K562 (cell line): Measurements from ENCODE around the gene SARS1. TPM values are rescaled to one million over a fixed set of nuclear protein-coding genes. Genes with fewer than 3 reads are reported as not detected.

ENCODE experiments used
- HOXB6 ChIP-seq: fragments of 250-450 bp; sonication (Bioruptor Pico); IDR thresholded peaks from 2 replicates; pipeline ENCODE4 v1.5.1; 2022; ENCODE audit warnings: mild to moderate bottlenecking, borderline replicate concordance
- RBM25 ChIP-seq: fragments of 200-400 bp; formaldehyde crosslinking; IDR thresholded peaks from 2 replicates; pipeline ENCODE4 v1.6.1; 2018; ENCODE audit warnings: low read length, low read depth, moderate library complexity; ENCODE audit not compliant: severe bottlenecking
- SMAD3 ChIP-seq: fragments of 450-650 bp; formaldehyde crosslinking; conservative IDR thresholded peaks from 2 replicates; pipeline ENCODE4 v1.4.0; 2020; ENCODE audit warnings: mild to moderate bottlenecking
- ZKSCAN3 ChIP-seq: fragments of 250-450 bp; sonication (Bioruptor Pico); IDR thresholded peaks from 2 replicates; pipeline ENCODE4 v1.4.0; 2020
- polyA plus RNA-seq, 8 experiments: library from polyadenylated mRNA; depleted of rRNA in 4 of 8; stranded (reverse) in 5 of 8; unstranded in 3 of 8; fragments of >200 nt; fragmentation: Nextera tagmentation in 2 of 8; fragmentation: Illumina TruSeq in 1 of 8; extraction: Ambion mirVana in 2 of 8; extraction: Trizol in 1 of 8; gene quantifications; 2 replicates each; pipeline versions ENCODE4 v1.2.1 to v1.2.3, GENCODE V29; 2011 to 2014; ENCODE audit warnings: inconsistent platforms in 1 of 8, missing spikeins in 1 of 8
- total RNA-seq, 7 experiments: library from RNA; depleted of rRNA in 6 of 7; stranded (reverse); fragments of >200 nt in 6 of 7; fragmentation: Illumina TruSeq in 2 of 7; extraction: Trizol in 2 of 7; gene quantifications; 2 replicates each; pipeline versions ENCODE4 v1.2.1 to v1.2.3, GENCODE V29; 2011 to 2021; ENCODE audit warnings: low replicate concordance in 1 of 7
- TF ChIP-seq, protein P1 (sequence below): sonication (generic); formaldehyde crosslinking; IDR thresholded peaks from 2 replicates; pipeline ENCODE4 v1.8.1; 2023; ENCODE audit warnings: missing genetic modification reagents, mild to moderate bottlenecking, borderline replicate concordance
- TF ChIP-seq, protein P2 (sequence below): sonication (generic); formaldehyde crosslinking; IDR thresholded peaks from 2 replicates; pipeline ENCODE4 v1.8.0; 2022; ENCODE audit warnings: mild to moderate bottlenecking, missing genetic modification reagents
- TF ChIP-seq, protein P3 (sequence below): IDR thresholded peaks from 2 replicates; pipeline ENCODE4 v1.6.1; 2011; ENCODE audit warnings: borderline replicate concordance, low read depth, mild to moderate bottlenecking, moderate library complexity, low read length; ENCODE audit not compliant: insufficient read depth, poor library complexity, severe bottlenecking
- TF ChIP-seq, protein P4 (sequence below): fragments of 450-650 bp; IDR thresholded peaks from 2 replicates; pipeline ENCODE4 v1.6.1; 2016; ENCODE audit warnings: mild to moderate bottlenecking, moderate library complexity

Gene SARS1
- total and polyA plus RNA-seq, 9 of the 15 experiments (the other 6 are each of a cell fraction or from before 2014, with no cell fraction given) = 221 to 623 (median 254) TPM

DNA sequence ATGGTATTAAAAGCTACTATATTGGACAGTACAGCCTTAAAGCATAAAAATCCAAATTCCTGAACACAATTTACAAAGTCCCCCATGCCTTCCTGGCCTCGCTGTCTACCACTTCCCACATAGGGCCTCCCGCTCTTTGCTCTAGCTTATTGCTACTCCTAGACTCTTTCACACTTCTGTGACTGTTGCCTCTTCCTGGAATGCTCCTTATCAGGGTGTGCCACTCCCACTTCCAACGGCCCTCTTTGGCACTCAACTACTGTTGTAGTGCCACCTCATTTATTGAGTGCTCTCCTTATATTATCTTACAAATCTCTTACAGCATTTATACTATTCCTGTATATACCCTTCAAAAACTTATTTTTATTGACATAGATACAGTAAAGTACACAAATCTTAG is 4.8 kb downstream of the SARS1 start (continued):
- TF ChIP-seq, protein P1, sequence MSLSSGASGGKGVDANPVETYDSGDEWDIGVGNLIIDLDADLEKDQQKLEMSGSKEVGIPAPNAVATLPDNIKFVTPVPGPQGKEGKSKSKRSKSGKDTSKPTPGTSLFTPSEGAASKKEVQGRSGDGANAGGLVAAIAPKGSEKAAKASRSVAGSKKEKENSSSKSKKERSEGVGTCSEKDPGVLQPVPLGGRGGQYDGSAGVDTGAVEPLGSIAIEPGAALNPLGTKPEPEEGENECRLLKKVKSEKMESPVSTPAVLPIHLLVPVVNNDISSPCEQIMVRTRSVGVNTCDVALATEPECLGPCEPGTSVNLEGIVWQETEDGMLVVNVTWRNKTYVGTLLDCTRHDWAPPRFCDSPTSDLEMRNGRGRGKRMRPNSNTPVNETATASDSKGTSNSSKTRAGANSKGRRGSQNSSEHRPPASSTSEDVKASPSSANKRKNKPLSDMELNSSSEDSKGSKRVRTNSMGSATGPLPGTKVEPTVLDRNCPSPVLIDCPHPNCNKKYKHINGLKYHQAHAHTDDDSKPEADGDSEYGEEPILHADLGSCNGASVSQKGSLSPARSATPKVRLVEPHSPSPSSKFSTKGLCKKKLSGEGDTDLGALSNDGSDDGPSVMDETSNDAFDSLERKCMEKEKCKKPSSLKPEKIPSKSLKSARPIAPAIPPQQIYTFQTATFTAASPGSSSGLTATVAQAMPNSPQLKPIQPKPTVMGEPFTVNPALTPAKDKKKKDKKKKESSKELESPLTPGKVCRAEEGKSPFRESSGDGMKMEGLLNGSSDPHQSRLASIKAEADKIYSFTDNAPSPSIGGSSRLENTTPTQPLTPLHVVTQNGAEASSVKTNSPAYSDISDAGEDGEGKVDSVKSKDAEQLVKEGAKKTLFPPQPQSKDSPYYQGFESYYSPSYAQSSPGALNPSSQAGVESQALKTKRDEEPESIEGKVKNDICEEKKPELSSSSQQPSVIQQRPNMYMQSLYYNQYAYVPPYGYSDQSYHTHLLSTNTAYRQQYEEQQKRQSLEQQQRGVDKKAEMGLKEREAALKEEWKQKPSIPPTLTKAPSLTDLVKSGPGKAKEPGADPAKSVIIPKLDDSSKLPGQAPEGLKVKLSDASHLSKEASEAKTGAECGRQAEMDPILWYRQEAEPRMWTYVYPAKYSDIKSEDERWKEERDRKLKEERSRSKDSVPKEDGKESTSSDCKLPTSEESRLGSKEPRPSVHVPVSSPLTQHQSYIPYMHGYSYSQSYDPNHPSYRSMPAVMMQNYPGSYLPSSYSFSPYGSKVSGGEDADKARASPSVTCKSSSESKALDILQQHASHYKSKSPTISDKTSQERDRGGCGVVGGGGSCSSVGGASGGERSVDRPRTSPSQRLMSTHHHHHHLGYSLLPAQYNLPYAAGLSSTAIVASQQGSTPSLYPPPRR (CRISPR knock-in tag) = no peak
- TF ChIP-seq ZKSCAN3 (CRISPR knock-in tag) (no peak), RBM25 (no peak), SMAD3 (CRISPR knock-in tag) (no peak), HOXB6 (CRISPR knock-in tag) (no peak)
- TF ChIP-seq, protein P2, sequence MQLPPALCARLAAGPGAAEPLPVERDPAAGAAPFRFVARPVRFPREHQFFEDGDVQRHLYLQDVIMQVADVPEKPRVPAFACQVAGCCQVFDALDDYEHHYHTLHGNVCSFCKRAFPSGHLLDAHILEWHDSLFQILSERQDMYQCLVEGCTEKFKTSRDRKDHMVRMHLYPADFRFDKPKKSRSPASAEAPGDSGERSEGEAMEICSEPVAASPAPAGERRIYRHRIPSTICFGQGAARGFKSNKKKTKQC (CRISPR knock-in tag) = no peak
- TF ChIP-seq, protein P3, sequence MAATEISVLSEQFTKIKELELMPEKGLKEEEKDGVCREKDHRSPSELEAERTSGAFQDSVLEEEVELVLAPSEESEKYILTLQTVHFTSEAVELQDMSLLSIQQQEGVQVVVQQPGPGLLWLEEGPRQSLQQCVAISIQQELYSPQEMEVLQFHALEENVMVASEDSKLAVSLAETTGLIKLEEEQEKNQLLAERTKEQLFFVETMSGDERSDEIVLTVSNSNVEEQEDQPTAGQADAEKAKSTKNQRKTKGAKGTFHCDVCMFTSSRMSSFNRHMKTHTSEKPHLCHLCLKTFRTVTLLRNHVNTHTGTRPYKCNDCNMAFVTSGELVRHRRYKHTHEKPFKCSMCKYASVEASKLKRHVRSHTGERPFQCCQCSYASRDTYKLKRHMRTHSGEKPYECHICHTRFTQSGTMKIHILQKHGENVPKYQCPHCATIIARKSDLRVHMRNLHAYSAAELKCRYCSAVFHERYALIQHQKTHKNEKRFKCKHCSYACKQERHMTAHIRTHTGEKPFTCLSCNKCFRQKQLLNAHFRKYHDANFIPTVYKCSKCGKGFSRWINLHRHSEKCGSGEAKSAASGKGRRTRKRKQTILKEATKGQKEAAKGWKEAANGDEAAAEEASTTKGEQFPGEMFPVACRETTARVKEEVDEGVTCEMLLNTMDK = no peak
- TF ChIP-seq, protein P4, sequence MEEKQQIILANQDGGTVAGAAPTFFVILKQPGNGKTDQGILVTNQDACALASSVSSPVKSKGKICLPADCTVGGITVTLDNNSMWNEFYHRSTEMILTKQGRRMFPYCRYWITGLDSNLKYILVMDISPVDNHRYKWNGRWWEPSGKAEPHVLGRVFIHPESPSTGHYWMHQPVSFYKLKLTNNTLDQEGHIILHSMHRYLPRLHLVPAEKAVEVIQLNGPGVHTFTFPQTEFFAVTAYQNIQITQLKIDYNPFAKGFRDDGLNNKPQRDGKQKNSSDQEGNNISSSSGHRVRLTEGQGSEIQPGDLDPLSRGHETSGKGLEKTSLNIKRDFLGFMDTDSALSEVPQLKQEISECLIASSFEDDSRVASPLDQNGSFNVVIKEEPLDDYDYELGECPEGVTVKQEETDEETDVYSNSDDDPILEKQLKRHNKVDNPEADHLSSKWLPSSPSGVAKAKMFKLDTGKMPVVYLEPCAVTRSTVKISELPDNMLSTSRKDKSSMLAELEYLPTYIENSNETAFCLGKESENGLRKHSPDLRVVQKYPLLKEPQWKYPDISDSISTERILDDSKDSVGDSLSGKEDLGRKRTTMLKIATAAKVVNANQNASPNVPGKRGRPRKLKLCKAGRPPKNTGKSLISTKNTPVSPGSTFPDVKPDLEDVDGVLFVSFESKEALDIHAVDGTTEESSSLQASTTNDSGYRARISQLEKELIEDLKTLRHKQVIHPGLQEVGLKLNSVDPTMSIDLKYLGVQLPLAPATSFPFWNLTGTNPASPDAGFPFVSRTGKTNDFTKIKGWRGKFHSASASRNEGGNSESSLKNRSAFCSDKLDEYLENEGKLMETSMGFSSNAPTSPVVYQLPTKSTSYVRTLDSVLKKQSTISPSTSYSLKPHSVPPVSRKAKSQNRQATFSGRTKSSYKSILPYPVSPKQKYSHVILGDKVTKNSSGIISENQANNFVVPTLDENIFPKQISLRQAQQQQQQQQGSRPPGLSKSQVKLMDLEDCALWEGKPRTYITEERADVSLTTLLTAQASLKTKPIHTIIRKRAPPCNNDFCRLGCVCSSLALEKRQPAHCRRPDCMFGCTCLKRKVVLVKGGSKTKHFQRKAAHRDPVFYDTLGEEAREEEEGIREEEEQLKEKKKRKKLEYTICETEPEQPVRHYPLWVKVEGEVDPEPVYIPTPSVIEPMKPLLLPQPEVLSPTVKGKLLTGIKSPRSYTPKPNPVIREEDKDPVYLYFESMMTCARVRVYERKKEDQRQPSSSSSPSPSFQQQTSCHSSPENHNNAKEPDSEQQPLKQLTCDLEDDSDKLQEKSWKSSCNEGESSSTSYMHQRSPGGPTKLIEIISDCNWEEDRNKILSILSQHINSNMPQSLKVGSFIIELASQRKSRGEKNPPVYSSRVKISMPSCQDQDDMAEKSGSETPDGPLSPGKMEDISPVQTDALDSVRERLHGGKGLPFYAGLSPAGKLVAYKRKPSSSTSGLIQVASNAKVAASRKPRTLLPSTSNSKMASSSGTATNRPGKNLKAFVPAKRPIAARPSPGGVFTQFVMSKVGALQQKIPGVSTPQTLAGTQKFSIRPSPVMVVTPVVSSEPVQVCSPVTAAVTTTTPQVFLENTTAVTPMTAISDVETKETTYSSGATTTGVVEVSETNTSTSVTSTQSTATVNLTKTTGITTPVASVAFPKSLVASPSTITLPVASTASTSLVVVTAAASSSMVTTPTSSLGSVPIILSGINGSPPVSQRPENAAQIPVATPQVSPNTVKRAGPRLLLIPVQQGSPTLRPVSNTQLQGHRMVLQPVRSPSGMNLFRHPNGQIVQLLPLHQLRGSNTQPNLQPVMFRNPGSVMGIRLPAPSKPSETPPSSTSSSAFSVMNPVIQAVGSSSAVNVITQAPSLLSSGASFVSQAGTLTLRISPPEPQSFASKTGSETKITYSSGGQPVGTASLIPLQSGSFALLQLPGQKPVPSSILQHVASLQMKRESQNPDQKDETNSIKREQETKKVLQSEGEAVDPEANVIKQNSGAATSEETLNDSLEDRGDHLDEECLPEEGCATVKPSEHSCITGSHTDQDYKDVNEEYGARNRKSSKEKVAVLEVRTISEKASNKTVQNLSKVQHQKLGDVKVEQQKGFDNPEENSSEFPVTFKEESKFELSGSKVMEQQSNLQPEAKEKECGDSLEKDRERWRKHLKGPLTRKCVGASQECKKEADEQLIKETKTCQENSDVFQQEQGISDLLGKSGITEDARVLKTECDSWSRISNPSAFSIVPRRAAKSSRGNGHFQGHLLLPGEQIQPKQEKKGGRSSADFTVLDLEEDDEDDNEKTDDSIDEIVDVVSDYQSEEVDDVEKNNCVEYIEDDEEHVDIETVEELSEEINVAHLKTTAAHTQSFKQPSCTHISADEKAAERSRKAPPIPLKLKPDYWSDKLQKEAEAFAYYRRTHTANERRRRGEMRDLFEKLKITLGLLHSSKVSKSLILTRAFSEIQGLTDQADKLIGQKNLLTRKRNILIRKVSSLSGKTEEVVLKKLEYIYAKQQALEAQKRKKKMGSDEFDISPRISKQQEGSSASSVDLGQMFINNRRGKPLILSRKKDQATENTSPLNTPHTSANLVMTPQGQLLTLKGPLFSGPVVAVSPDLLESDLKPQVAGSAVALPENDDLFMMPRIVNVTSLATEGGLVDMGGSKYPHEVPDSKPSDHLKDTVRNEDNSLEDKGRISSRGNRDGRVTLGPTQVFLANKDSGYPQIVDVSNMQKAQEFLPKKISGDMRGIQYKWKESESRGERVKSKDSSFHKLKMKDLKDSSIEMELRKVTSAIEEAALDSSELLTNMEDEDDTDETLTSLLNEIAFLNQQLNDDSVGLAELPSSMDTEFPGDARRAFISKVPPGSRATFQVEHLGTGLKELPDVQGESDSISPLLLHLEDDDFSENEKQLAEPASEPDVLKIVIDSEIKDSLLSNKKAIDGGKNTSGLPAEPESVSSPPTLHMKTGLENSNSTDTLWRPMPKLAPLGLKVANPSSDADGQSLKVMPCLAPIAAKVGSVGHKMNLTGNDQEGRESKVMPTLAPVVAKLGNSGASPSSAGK = peak; percentile 92
